GM06990 (cell line): Measurements from ENCODE around the gene AKR1E2.

ENCODE experiments used
- DNase-seq: peaks from one replicate; pipeline ENCODE4 v3.0.0-alpha.2; 2011; ENCODE audit not compliant: insufficient read length; ENCODE audit errors: extremely low read depth
- H3K27me3 ChIP-seq: replicated peaks from 2 replicates; pipeline ENCODE4 v1.6.0; 2011; ENCODE audit warnings: low read length; ENCODE audit not compliant: control insufficient read depth, insufficient read depth
- H3K36me3 ChIP-seq: 2 replicates; pipeline ENCODE4 v1.5.1; 2011; ENCODE audit warnings: low read length; ENCODE audit not compliant: control insufficient read depth, insufficient read depth
- H3K4me3 ChIP-seq: replicated peaks from 2 replicates; pipeline ENCODE4 v1.5.1; 2011; ENCODE audit warnings: low read depth, mild to moderate bottlenecking, control low read depth, low read length
- TF ChIP-seq, protein P1 (sequence below): IDR thresholded peaks from 2 replicates; pipeline ENCODE4 v1.5.1; 2011; ENCODE audit warnings: low read length, control low read depth, mild to moderate bottlenecking, inconsistent platforms; ENCODE audit not compliant: insufficient read depth, poor library complexity, severe bottlenecking

The AKR1E2 gene

DNA sequence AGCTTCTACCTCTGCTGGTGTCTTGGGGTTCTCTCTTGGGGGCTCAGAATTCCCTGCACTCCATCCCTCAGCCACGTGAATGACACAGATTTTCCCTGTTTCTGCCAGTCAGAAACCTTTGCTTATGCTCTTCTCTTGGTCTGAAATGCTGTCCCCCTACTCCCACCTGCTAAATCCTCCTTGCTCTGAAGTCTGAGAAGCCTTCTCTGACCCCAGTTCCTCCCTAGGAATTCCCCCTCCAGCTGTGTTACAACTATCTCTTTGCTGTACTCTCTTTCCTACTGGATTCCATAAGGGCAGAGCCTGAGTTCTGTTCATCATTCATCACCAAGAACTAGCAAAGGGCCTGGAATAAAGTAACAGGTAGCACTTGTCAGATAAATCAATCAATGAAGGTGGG lies 33.6 kb upstream of the AKR1E2 start:
- TF ChIP-seq, protein P1, sequence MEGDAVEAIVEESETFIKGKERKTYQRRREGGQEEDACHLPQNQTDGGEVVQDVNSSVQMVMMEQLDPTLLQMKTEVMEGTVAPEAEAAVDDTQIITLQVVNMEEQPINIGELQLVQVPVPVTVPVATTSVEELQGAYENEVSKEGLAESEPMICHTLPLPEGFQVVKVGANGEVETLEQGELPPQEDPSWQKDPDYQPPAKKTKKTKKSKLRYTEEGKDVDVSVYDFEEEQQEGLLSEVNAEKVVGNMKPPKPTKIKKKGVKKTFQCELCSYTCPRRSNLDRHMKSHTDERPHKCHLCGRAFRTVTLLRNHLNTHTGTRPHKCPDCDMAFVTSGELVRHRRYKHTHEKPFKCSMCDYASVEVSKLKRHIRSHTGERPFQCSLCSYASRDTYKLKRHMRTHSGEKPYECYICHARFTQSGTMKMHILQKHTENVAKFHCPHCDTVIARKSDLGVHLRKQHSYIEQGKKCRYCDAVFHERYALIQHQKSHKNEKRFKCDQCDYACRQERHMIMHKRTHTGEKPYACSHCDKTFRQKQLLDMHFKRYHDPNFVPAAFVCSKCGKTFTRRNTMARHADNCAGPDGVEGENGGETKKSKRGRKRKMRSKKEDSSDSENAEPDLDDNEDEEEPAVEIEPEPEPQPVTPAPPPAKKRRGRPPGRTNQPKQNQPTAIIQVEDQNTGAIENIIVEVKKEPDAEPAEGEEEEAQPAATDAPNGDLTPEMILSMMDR = no peak
- Histone ChIP-seq H3K4me3 (no peak overlapping the region), H3K27me3 (no peaks in the 10 kb centered on the region), H3K36me3 (no peaks in the 10 kb centered on the region)
- DNase-seq = no peak

DNA sequence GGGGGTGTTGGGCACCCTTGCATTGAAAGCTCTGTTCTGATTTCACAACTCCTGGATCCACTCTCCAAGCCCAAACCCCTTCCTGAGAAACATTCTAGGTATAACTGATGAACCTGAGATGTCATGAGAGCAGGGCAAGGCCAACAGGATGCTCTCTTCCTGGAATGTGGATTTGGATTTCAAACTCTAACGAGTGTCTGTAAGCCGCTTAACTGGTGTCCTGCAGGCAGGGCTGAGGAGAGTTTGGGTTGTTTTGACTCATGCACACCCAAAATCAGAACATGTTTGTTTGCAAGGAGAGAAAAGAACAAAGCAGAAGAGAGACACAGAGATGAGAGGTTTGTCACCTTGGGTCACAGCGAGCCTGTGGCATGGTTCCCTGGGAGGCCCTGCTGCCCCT lies 24.6 kb upstream of the AKR1E2 start:
- TF ChIP-seq, protein P1 = no peak
- Histone ChIP-seq H3K36me3 (no peaks in the 10 kb centered on the region), H3K27me3 (no peaks in the 10 kb centered on the region; the same call in 1 of the 2 replicates), H3K4me3 (no peak overlapping the region)
- no peak for DNase-seq

DNA sequence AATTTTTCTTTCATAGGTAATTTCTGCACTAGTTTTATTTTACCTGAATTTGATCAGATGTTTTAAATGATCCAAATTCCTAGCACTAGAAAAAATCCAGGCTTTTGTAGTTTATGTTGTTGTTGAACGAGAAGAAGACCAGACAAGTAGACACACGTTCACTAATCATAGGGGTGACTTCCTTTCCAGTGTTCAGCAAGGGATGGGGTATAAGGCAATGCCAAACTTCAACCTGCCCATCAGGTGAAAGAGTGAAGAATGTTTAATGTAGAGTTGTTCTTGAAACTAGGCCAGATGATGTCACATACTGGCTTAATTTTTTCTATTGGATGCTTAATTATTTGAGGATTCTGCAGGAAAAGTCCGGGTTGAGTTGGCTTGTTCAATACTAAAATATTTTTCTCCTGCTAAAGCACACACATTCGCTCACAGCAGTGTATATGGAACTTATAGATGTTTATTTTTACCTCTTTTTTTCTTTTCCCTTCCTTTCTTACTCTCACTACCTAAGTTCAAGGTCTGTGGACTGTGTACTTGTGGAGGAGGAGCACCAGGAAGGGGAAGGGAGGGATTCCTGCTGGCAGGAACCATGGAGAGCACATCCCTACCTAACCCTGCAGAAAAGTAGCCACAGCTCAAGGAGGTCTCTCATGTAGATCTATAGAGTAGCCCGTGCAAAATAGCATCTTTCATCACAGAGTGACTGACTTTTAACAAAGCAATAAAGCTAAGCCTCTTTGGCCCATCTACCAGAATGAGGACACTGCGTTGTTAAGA lies 23.1 kb upstream of the AKR1E2 start:
- no peaks in the 10 kb centered on the region; the same call in 1 of the 2 replicates for H3K27me3 ChIP-seq
- no peak overlapping the region for H3K4me3 ChIP-seq
- no peak for DNase-seq
- TF ChIP-seq, protein P1 = no peak
- H3K36me3 ChIP-seq = no peaks in the 10 kb centered on the region

DNA sequence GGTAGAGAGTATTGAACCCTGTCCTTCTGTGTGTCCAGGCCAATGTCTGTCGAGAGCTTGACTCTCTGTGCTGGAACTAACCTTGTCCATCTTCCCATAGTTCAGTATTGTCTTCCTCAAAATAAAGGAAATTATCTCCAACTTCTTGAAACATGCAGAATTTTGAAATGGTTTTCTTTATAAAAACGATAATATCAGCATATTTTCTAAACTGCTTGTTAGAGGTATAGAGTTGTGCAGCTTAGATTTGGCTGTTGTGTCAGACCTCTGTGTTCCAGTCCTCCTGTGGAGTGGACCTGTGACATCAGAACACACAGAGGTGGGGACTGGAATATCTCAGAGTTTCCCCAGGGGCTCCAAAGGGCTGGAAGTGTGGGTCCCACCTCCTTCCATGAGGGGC lies 22.2 kb upstream of the AKR1E2 start:
- TF ChIP-seq, protein P1 = no peak
- no peak overlapping the region for H3K4me3 ChIP-seq
- no peaks in the 10 kb centered on the region for H3K36me3 ChIP-seq
- DNase-seq = no peak
- no peaks in the 10 kb centered on the region; the same call in 1 of the 2 replicates for H3K27me3 ChIP-seq

DNA sequence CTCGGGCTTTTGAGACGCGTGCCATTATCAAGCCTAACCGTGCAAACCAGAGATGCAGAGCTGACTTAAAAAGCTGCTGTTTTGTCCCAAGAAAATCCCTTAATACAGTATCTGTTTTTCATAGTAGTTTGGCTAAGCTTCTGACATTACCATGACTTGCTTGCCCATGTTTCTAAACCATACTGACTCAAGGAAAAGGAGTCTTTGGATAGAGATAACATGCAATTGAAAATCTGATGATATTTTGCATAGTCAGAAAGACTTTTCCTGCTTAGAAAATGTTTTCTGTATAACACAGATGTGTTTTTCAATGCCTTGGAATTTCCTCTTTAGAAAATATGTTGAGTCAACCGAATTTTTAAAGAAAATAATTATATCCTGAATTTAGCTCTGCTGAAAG lies 21.5 kb upstream of the AKR1E2 start:
- TF ChIP-seq, protein P1 = no peak
- Histone ChIP-seq H3K27me3 (no peaks in the 10 kb centered on the region; the same call in 1 of the 2 replicates), H3K4me3 (no peak overlapping the region), H3K36me3 (no peaks in the 10 kb centered on the region)
- no peak for DNase-seq
